Muscle of leg (tissue), 11 donors: ENCODE data around the gene BCL2. TPM values are rescaled to one million over a fixed set of nuclear protein-coding genes. Genes with fewer than 3 reads are reported as not detected.

ENCODE experiments used
- DNase-seq: peaks from one replicate; pipeline ENCODE4 v3.0.0; 2013
- H3K27ac ChIP-seq: one replicate; pipeline ENCODE4 v1.5.1; 2013; ENCODE audit warnings: mild to moderate bottlenecking, low read length, control low read depth
- H3K27me3 ChIP-seq: one replicate; pipeline ENCODE4 v1.6.1; 2013; ENCODE audit warnings: low read length; ENCODE audit not compliant: control insufficient read depth, insufficient read depth
- H3K36me3 ChIP-seq: one replicate; pipeline ENCODE4 v1.6.1; 2013; ENCODE audit warnings: low read length; ENCODE audit not compliant: control insufficient read depth, insufficient read depth
- H3K4me1 ChIP-seq: one replicate; pipeline ENCODE4 v1.6.1; 2013; ENCODE audit warnings: low read length; ENCODE audit not compliant: control insufficient read depth, insufficient read depth
- H3K4me3 ChIP-seq: one replicate; pipeline ENCODE4 v1.5.1; 2013; ENCODE audit warnings: low read length, control low read depth
- H3K9me3 ChIP-seq: replicated peaks from 2 replicates; pipeline ENCODE4 v1.6.1; 2013; ENCODE audit warnings: low read depth, low read length; ENCODE audit not compliant: control insufficient read depth
- WGBS: methylation state at CpG from one replicate; pipeline ENCODE4 v1.1.5; 2013; ENCODE audit warnings: missing lambda C conversion rate; ENCODE audit not compliant: insufficient coverage; 5-methylcytosine and 5-hydroxymethylcytosine counted together
- polyA plus RNA-seq, 8 donors: library from polyadenylated mRNA; unstranded; fragments of 120-200 nt; gene quantifications; one replicate each; pipeline versions ENCODE4 v1.2.1 to v1.2.3, GENCODE V29; 2013; ENCODE audit warnings: inconsistent platforms in 1 of 8, low replicate concordance in 1 of 8; ENCODE audit not compliant: insufficient read length in 8 of 8, insufficient read depth in 1 of 8
- total RNA-seq: library from RNA; stranded (reverse); fragments of 120-200 nt; gene quantifications from one replicate; pipeline ENCODE4 v1.2.4, GENCODE V29; 2013

BCL2 gene
- total and polyA plus RNA-seq, 9 donors = 13.0 to 22.3 (median 16.5) TPM

DNA sequence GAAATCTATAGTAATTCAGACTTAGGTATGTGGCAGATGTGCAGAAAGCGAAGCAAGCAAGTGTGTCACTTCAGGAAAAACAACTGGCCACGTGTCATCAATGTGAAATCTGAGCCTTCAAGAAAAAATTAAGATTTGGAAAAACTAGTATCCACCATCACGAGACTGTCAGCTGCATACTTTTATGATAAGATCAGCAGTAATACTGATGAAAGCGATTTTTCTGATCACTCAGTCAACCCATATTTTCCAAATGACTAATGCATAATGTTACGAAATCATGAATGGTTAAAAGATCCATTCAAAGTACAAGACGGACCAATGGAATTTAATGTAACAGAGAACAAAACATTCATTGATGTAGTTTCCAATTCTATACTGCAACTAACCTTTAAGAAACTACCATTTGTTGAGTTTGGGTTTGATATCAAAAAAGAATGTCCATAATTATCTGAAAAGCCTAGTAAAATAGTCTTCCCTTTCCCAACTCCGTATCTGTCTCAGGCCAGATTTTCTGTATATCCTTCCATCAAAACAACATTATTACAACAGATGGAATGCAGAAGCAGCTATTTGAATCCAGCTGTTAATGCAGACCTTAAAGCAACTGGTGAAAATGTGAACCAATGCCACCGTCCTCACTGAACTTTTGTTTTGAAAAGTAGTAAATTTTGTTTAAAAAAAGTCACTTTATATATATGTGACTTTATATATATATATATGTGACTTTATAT, 17.0 kb upstream of the BCL2 start:
- peaks cover 50% of the 10 kb centered on the region for H3K36me3 ChIP-seq
- no peaks in the 10 kb centered on the region for H3K9me3 ChIP-seq
- peak; percentile 82 for DNase-seq
- WGBS = 40% methylated on average over 1 of the region's 8 CpGs
- H3K4me1 ChIP-seq = no peaks in the 10 kb centered on the region
- H3K4me3 ChIP-seq = no peak overlapping the region
- H3K27ac ChIP-seq = peak overlapping the region; percentile 31
- no peaks in the 10 kb centered on the region for H3K27me3 ChIP-seq

- DNase-seq = no peak
- Histone ChIP-seq H3K27ac (no peak overlapping the region), H3K27me3 (no peaks in the 10 kb centered on the region), H3K36me3 (peaks cover 39% of the 10 kb centered on the region), H3K4me3 (no peak overlapping the region), H3K9me3 (no peaks in the 10 kb centered on the region), H3K4me1 (no peaks in the 10 kb centered on the region)
- WGBS = no CpG with 5 or more reads among the region's 4 CpGs
These were observed 11.5 kb upstream of the BCL2 start for GRCh38 chr18:63331105-63331504.

GRCh38 chr18:63329431-63330145, 10.0 kb upstream of the BCL2 start:
- Histone ChIP-seq H3K9me3 (no peaks in the 10 kb centered on the region), H3K27me3 (no peaks in the 10 kb centered on the region), H3K36me3 (peaks cover 26% of the 10 kb centered on the region), H3K4me3 (no peak overlapping the region), H3K27ac (peak overlapping the region; percentile 13), H3K4me1 (no peaks in the 10 kb centered on the region)
- DNase-seq = peak; percentile 84
- no CpG with 5 or more reads among the region's 7 CpGs for WGBS

GRCh38 chr18:63326011-63326410, 6.4 kb upstream of the BCL2 start:
- Histone ChIP-seq H3K36me3 (peaks cover 2% of the 10 kb centered on the region), H3K27ac (no peak overlapping the region), H3K4me3 (no peak overlapping the region), H3K4me1 (peaks cover 6% of the 10 kb centered on the region), H3K9me3 (no peaks in the 10 kb centered on the region), H3K27me3 (no peaks in the 10 kb centered on the region)
- DNase-seq = peak; percentile 41
- WGBS = 62% methylated on average over 4 of the region's 5 CpGs

GRCh38 chr18:63325086-63325686, 5.6 kb upstream of the BCL2 start:
- peaks cover 10% of the 10 kb centered on the region for H3K4me1 ChIP-seq
- peaks cover under 1% of the 10 kb centered on the region for H3K36me3 ChIP-seq
- no peak overlapping the region for H3K4me3 ChIP-seq
- no peaks in the 10 kb centered on the region for H3K27me3 ChIP-seq
- no peak for DNase-seq
- H3K9me3 ChIP-seq = no peaks in the 10 kb centered on the region
- no peak overlapping the region for H3K27ac ChIP-seq
- WGBS = 93% methylated on average over 5 of the region's 11 CpGs

DNA sequence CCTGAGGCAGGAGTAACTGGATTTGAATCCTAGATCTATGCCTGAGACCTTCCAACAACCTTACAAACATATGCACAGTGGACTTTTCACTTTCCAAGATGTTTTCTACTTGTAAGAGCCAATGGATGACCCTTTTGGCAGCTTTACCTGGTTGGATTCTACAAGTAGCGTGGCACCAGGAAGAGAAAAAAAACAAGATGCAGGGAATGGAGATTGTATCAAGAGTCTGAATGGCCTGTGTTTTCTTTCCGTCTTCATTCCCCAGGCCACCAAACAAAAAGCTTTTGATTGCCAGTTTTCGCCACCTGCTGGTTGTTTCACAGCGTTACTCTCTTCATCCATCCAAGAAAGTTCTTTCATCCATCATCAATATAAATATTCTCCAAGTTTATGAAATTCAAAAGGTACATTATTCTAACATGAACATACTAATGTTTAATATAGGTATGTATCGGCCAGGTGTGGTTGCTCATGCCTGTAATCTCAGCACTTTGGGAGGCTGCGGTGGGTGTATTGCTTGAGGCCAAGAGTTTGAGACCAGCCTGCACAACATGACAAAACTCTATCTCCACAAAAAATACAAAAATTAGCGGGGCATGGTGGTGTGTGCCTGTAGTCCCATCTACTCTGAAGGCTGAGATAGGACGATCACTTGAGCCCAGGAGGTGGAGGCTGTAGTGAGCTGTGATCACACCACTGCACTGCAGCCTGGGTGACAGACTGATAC, 3.5 kb upstream of the BCL2 start:
- Histone ChIP-seq H3K4me1 (peaks cover 14% of the 10 kb centered on the region), H3K9me3 (no peaks in the 10 kb centered on the region), H3K4me3 (no peak overlapping the region), H3K27me3 (no peaks in the 10 kb centered on the region), H3K36me3 (no peaks in the 10 kb centered on the region), H3K27ac (peak overlapping the region; percentile 59)
- DNase-seq = peak; percentile 93
- no CpG with 5 or more reads among the region's 8 CpGs for WGBS

DNA sequence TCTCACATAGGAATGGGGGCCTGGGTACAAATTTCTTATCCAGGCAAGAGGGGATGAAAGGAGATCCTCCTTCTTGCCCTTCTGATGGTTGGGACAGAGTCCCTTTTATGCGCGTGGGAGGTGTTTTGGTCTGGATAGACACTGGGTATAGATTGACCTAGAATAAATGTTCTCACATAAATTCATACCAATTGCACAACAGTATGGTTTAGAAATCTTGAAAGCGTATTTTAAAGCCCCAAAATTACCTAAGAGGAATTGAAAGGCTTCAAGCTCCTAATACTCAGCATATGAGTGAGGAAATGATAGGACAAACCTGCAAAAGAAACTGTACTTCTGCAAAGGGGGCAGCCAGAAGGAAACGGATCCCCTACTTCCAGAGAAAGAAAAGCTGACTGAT, 2.6 kb upstream of the BCL2 start:
- no peaks in the 10 kb centered on the region for H3K27me3 ChIP-seq
- no peak for DNase-seq
- H3K27ac ChIP-seq = peak overlapping the region; percentile 59
- peaks cover 20% of the 10 kb centered on the region for H3K4me1 ChIP-seq
- H3K9me3 ChIP-seq = no peaks in the 10 kb centered on the region
- no CpG with 5 or more reads among the region's 4 CpGs for WGBS
- H3K4me3 ChIP-seq = no peak overlapping the region
- no peaks in the 10 kb centered on the region for H3K36me3 ChIP-seq

GRCh38 chr18:63321291-63321690, 1.7 kb upstream of the BCL2 start:
- no peaks in the 10 kb centered on the region for H3K27me3 ChIP-seq
- no peaks in the 10 kb centered on the region for H3K9me3 ChIP-seq
- H3K4me3 ChIP-seq = no peak overlapping the region
- H3K27ac ChIP-seq = peak overlapping the region; percentile 78
- no peaks in the 10 kb centered on the region for H3K36me3 ChIP-seq
- DNase-seq = no peak
- 83% methylated on average over 3 of the region's 9 CpGs for WGBS
- peaks cover 20% of the 10 kb centered on the region for H3K4me1 ChIP-seq

- 23% methylated on average over 14 of the region's 16 CpGs for WGBS
- H3K27ac ChIP-seq = peak overlapping the region; percentile 78
These were observed 1.4 kb upstream of the BCL2 start for GRCh38 chr18:63320975-63321265.

More at GRCh38 chr18:63320975-63321265, 1.4 kb upstream of the BCL2 start:
- peaks cover 20% of the 10 kb centered on the region for H3K4me1 ChIP-seq
- no peaks in the 10 kb centered on the region for H3K36me3 ChIP-seq
- H3K4me3 ChIP-seq = peak overlapping the region; percentile 51
- no peaks in the 10 kb centered on the region for H3K9me3 ChIP-seq
- DNase-seq = no peak
- H3K27me3 ChIP-seq = no peaks in the 10 kb centered on the region
